ENCODE results near the gene RARB. TPM values are rescaled to one million over a fixed set of nuclear protein-coding genes. Genes with fewer than 3 reads are reported as not detected.

Gene RARB
- total and polyA plus RNA-seq, 2 donors (not counting 3 experiments of a cell fraction or from before 2014, with no cell fraction given) = 15.3 to 23.4 TPM

GRCh38 chr3:25384471-25384870 is 43.6 kb upstream of the RARB start:
- Histone ChIP-seq H3K9me3 (replicated peaks; ENCODE audit: control insufficient read depth, insufficient read depth, low read length) (no peaks in the 10 kb centered on the region), H3K9ac (replicated peaks; ENCODE audit: extremely low read depth, insufficient read depth, low read length) (no peak overlapping the region), H3K4me2 (ENCODE audit: insufficient read depth, low read length) (no peak overlapping the region), H2AFZ (ENCODE audit: low read depth, low read length) (no peak overlapping the region), H3K27ac (ENCODE audit: insufficient read depth, low read depth, low read length) (no peak overlapping the region), H3K4me1 (ENCODE audit: control insufficient read depth, extremely low read depth, insufficient read depth, low read length) (peaks cover 6% of the 10 kb centered on the region), H3K79me2 (ENCODE audit: control insufficient read depth, insufficient read depth, low read length) (no peaks in the 10 kb centered on the region), H4K20me1 (replicated peaks; ENCODE audit: control insufficient read depth, extremely low read depth, insufficient read depth, low read length) (no peaks in the 10 kb centered on the region), H3K9me1 (replicated peaks; ENCODE audit: control insufficient read depth, extremely low read depth, insufficient read depth, low read length) (no peaks in the 10 kb centered on the region), H3K36me3 (ENCODE audit: control insufficient read depth in 2 of 2, extremely low read depth in 1 of 2, insufficient read depth in 2 of 2, low read length in 2 of 2) (no peaks in the 10 kb centered on the region), H3K4me3 (replicated peaks in 1 of 3; ENCODE audit: insufficient read depth in 1 of 3, low read depth in 1 of 3, low read length in 3 of 3) (no peak overlapping the region), H3K27me3 (ENCODE audit: control insufficient read depth in 2 of 2, insufficient read depth in 2 of 2, low read length in 2 of 2) (peaks cover 0 to 3% of the 10 kb centered on the region in 2 experiments)
- POLR2A ChIA-PET = no interaction called here
- no peak for DNase-seq (ENCODE audit: low read depth, low spot score)
- no peak for FAIRE-seq
- intact Hi-C loops (cut with micrococcal nuclease) (no loop called here), dilution Hi-C loops (cut with MboI; ENCODE audit: extremely low pct_ligation_motif_present, low sequenced_read_pairs) (no loop called here)
- CTCF ChIA-PET = interaction anchor here (1.1 to 1.9 kb wide), 4 partner anchors 9 to 351 kb away, joined by 3 to 4 read pairs (median 4); no protein-coding TSS in a partner anchor
- no peak for TF ChIP-seq POLR2A (IDR thresholded peaks at IDR 0.05; ENCODE audit: low read depth, low read length)
- no peak for TF ChIP-seq GATA2 (IDR thresholded peaks at IDR 0.05; ENCODE audit: insufficient read depth, insufficient read length, low read depth, low read length)
- no peak for TF ChIP-seq CTCF (IDR thresholded peaks at IDR 0.05; ENCODE audit: extremely low read depth in 1 of 2, insufficient read depth in 1 of 2, low read depth in 1 of 2, low read length in 2 of 2)
- TF ChIP-seq JUN (IDR thresholded peaks at IDR 0.05; ENCODE audit: borderline replicate concordance, insufficient read depth, insufficient read length, low read depth) = no peak
- no peak for TF ChIP-seq FOS (IDR thresholded peaks at IDR 0.05; ENCODE audit: borderline replicate concordance, insufficient read depth, low read length)
- TF ChIP-seq MYC (IDR thresholded peaks at IDR 0.05; ENCODE audit: low read depth, low read length) = no peak
- TF ChIP-seq, protein P1, sequence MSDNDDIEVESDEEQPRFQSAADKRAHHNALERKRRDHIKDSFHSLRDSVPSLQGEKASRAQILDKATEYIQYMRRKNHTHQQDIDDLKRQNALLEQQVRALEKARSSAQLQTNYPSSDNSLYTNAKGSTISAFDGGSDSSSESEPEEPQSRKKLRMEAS (IDR thresholded peaks at IDR 0.05; ENCODE audit: insufficient read depth, insufficient read length) = no peak
- no TSS peak for BruUV-seq (replicated peaks)
